Occipital lobe (tissue), 2 donors: ENCODE data around the gene UNK. TPM values are rescaled to one million over a fixed set of nuclear protein-coding genes. Genes with fewer than 3 reads are reported as not detected.

Experiments used
- DNase-seq: peaks from one replicate; lab custom pipeline; 2025; lab: John Stamatoyannopoulos, UW
- total RNA-seq: library from RNA; depleted of rRNA; stranded (reverse); fragments of >200 nt; gene quantifications from one replicate; pipeline ENCODE4 v1.2.3, GENCODE V29; 2014

Gene UNK
- total RNA-seq, 1 donor from 2014 or later = 29.2 TPM

GRCh38 chr17:75832652-75833400 lies 48.2 kb downstream of the UNK start:
- no peak for DNase-seq

- no peak for DNase-seq
These were observed 49.8 kb downstream of the UNK start for GRCh38 chr17:75834279-75834920.

- DNase-seq = no peak
These were observed 50.5 kb downstream of the UNK start for GRCh38 chr17:75834928-75835653.

GRCh38 chr17:75835654-75835987 lies 51.0 kb downstream of the UNK start:
- DNase-seq = no peak

- DNase-seq = no peak
These were observed 52.0 kb downstream of the UNK start for GRCh38 chr17:75836605-75837004.

GRCh38 chr17:75837899-75838298 lies 53.3 kb downstream of the UNK start:
- DNase-seq = no peak

- DNase-seq = no peak
These were observed 53.8 kb downstream of the UNK start for GRCh38 chr17:75838410-75838809.

- no peak for DNase-seq
These were observed 55.6 kb downstream of the UNK start for GRCh38 chr17:75839942-75840798.

GRCh38 chr17:75840799-75841164 lies 56.2 kb downstream of the UNK start:
- no peak for DNase-seq

- DNase-seq = no peak
These were observed 57.8 kb downstream of the UNK start for GRCh38 chr17:75842411-75842810.

GRCh38 chr17:75842963-75843576 lies 58.5 kb downstream of the UNK start:
- no peak for DNase-seq

- DNase-seq = no peak
These were observed 59.2 kb downstream of the UNK start, which contains the start of gene UNC13D for GRCh38 chr17:75843577-75844529. Gene UNC13D, minus strand, starts transcription at chr17:75844404. Its CDS starts 67 bp downstream, at chr17:75844337.

- DNase-seq = no peak
These were observed 60.0 kb downstream of the UNK start for GRCh38 chr17:75844530-75845057.

- DNase-seq = no peak
These were observed 60.6 kb downstream of the UNK start for GRCh38 chr17:75845058-75845711.

- DNase-seq = no peak
These were observed 61.5 kb downstream of the UNK start for GRCh38 chr17:75845933-75846691.

- no peak for DNase-seq
These were observed 62.3 kb downstream of the UNK start for GRCh38 chr17:75846692-75847613.
